Measurements from ENCODE around the gene FBN3. TPM values are rescaled to one million over a fixed set of nuclear protein-coding genes. Genes with fewer than 3 reads are reported as not detected.

FBN3 gene
- polyA plus RNA-seq, 1 of the 3 experiments (the other 2 are of a cell fraction), result not detected

- TF ChIP-seq NRF1 (IDR thresholded peaks at IDR 0.05; ENCODE audit: low read depth, low read length) (no peak), RCOR1 (IDR thresholded peaks at IDR 0.05; ENCODE audit: low read length) (no peak), TEAD4 (IDR thresholded peaks at IDR 0.05; ENCODE audit: borderline replicate concordance, insufficient read depth) (no peak), ZBTB33 (IDR thresholded peaks at IDR 0.05; ENCODE audit: borderline replicate concordance, low read depth) (no peak), IRF3 (IDR thresholded peaks at IDR 0.05; ENCODE audit: low read depth, low read length) (no peak), RFX5 (IDR thresholded peaks at IDR 0.05; ENCODE audit: low read length) (no peak)
Measured at GRCh38 chr19:8057545-8058270, 91.7 kb downstream of the FBN3 start (continued).

- Histone ChIP-seq H3K36me3 (replicated peaks in 1 of 2; ENCODE audit: control insufficient read depth in 1 of 2, insufficient read depth in 2 of 2, low read length in 1 of 2) (no peaks in the 10 kb centered on the region), H3K9me3 (no peaks in the 10 kb centered on the region), H4K20me1 (ENCODE audit: insufficient read depth) (no peaks in the 10 kb centered on the region), H3K27me3 (ENCODE audit: insufficient read depth) (no peaks in the 10 kb centered on the region), H3K27ac (ENCODE audit: low read depth in 2 of 2, low read length in 1 of 2) (no peak overlapping the region), H3F3A (replicated peaks; ENCODE audit: insufficient read depth) (no peaks in the 10 kb centered on the region), H3K4me2 (no peak overlapping the region), H2AFZ (ENCODE audit: low read depth) (no peak overlapping the region), H3K9me2 (no peaks in the 10 kb centered on the region), H3K9ac (no peak overlapping the region), H3K4me3 (ENCODE audit: low read depth in 2 of 2, low read length in 1 of 2) (no peak overlapping the region), H3K79me2 (ENCODE audit: insufficient read depth) (no peaks in the 10 kb centered on the region), H3K4me1 (ENCODE audit: control insufficient read depth in 1 of 2, insufficient read depth in 2 of 2, low read depth in 1 of 2, low read length in 1 of 2) (no peaks in the 10 kb centered on the region)
- no peak for TF ChIP-seq TAF1 (IDR thresholded peaks at IDR 0.05; ENCODE audit: borderline replicate concordance, low read depth, low read length)
- TF ChIP-seq GATA2 (CRISPR knock-in tag; IDR thresholded peaks at IDR 0.05), result no peak
- no peak for TF ChIP-seq TCF12 (IDR thresholded peaks at IDR 0.05)
- TF ChIP-seq NFIC (IDR thresholded peaks at IDR 0.05; ENCODE audit: borderline replicate concordance), result no peak
- no peak for TF ChIP-seq CHD2 (IDR thresholded peaks at IDR 0.05; ENCODE audit: low read length, partially characterized antibody)
- TF ChIP-seq MAX (IDR thresholded peaks at IDR 0.05; ENCODE audit: low read depth), result no peak
- DNase-seq, result no peak
- CTCF ChIA-PET, result interaction anchor here (0.8 kb wide), 1 partner anchor 53 kb away, joined by 3 read pairs; no protein-coding TSS in a partner anchor
- POLR2A ChIA-PET, result no interaction called here
- WGBS (ENCODE audit: low lambda C conversion rate), result 60% methylated on average over 3 of the region's 4 CpGs
Measured at GRCh38 chr19:8056533-8056932, 92.9 kb downstream of the FBN3 start.
